SKM-1 (cell line): ENCODE results near the gene MGMT.

ENCODE experiments used
- DNase-seq: peaks from one replicate; lab custom pipeline; 2025; ENCODE audit not compliant: unreplicated experiment; lab: John Stamatoyannopoulos, UW

Gene MGMT

GRCh38 chr10:129581827-129582411 lies 114.9 kb downstream of the MGMT start:
- no peak for DNase-seq

- DNase-seq = no peak
Measured at GRCh38 chr10:129583831-129584230, 116.8 kb downstream of the MGMT start.

GRCh38 chr10:129586898-129587443 lies 119.9 kb downstream of the MGMT start:
- DNase-seq = no peak

DNA sequence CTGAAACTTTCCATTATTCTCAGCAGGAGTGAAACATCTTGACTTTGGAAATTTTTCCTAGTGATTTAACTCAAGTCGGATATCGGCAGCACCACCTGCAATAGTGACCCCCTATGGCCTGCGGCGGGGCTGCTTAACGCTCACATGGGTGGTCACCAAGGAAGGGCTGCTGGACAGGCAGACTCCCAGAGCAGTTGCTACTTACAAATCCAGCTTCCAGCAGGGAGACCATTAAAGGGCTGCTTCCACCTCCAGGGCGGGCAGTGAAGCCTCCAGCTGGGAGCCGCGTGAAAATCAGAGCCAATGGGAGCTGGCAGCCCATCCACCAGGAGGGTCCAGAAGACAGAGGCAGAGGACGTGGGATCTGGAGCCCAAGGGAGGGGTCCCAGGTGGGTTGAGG lies 122.5 kb downstream of the MGMT start:
- no peak for DNase-seq

GRCh38 chr10:129593953-129594352 lies 126.9 kb downstream of the MGMT start:
- no peak for DNase-seq

DNA sequence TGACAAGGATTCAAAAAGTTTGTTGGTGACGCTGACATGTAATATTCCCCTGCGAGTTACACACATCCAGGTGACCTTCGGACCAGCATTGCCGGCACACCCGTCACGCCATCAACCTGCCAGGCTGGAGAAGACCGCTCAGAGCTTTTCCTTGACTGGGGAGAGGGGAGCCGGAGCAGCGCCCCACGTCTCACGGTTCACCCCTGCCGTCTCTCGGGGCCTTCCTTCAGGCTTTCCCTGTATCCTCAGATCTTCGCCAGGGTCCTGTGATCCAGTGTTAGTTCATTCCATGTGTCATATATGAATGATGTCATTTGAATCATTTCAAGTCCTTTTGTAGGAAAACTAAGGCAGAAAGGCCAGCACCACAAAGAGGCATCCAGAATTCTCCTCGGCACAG lies 127.8 kb downstream of the MGMT start:
- no peak for DNase-seq

- DNase-seq = no peak
Measured at GRCh38 chr10:129598413-129598812, 131.4 kb downstream of the MGMT start.

DNA sequence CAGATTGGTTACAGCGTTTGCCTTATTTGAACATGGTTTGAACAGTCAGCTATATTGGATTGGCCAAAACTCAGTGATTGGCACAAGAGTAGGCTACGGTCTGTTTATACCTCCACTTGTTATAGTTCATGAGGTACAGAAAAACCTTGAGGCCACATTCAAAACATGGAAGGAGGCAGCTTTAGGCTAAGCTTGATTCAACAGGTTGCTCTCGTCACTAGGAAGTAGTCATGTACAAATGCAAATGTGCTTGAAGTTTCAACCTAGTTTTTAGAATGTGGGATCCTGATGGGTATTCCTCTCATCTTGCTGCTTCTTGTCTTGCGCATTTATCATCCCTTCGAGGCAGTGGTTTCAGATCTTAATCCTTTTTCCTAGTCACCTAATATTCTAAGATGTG lies 132.1 kb downstream of the MGMT start:
- DNase-seq = no peak

DNA sequence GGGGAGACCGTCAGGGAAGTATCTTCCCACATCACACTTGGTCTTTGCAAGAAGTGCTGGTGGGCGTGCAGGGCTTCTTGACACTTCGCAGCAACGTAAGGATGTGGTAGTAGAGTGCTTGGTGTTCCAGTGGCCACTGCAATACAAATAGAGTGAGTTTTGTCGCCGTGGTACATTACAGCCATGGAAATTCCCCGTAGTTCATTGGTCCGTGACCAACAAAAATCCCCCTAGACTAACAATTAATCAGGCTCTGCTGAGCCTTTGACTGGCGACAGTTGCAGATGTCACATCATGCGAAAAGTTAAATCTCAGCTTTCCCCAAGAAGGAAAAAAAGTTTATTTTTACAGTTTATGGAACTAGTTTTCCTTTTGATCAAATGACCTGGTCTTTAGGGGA lies 134.7 kb downstream of the MGMT start:
- no peak for DNase-seq

DNA sequence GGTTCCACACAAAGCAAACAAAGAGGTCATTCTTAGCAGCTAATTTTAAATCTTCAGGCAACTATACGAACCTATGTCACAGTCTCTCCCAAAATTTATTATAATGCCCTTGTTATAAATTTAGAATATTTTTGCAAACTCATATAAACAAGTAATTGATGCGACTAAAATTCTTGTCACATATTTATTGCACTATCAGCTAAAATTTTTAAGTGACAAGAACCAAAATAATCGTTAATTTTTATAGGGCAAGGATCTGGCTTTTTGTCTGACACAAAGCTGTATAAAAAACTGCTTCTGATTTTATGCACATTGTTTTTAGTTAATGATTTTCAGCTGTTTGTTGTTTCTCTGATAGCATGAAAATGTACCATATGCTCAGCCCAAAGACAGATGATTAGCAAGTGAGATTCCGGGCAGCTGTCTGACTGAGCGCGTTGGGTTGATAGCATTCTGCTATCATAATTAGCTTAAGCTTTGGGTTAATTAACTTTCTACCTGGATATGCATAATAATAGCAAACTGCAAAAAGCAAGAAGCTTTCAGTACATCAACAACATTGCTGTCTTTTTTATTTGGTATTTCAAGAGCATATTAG lies 136.0 kb downstream of the MGMT start:
- DNase-seq = no peak

- no peak for DNase-seq
Measured at GRCh38 chr10:129604333-129605032, 137.4 kb downstream of the MGMT start.

GRCh38 chr10:129605266-129605985 lies 138.4 kb downstream of the MGMT start:
- no peak for DNase-seq

DNA sequence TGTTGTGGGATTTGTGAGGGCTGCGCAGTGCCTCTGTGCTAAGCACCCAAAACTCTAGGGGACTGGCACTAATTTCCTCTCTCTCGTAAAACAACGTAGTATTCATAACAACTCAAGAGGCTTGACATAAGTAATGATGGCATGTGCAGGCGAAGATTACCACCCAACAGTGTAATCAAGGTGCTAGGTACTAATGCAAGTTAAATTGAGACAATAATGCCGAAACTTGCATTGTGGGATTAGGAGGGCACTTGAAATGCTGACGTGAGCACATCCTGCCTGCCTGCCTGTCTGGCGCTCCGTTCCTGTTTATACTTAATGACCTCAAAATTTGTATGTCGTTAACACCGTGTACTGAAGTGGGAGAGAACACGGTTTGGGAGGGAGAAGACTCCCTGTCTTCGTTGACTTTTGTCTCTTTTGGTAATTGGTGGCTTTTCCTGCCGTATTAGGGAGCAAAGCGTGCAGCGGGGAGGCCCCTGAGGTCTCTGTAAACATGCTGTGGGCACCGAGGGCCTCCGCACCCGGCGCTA lies 139.0 kb downstream of the MGMT start:
- no peak for DNase-seq

- DNase-seq = no peak
Measured at GRCh38 chr10:129607607-129608109, 140.6 kb downstream of the MGMT start.

- no peak for DNase-seq
Measured at GRCh38 chr10:129608653-129609052, 141.6 kb downstream of the MGMT start.

- no peak for DNase-seq
Measured at GRCh38 chr10:129609551-129609950, 142.5 kb downstream of the MGMT start.

DNA sequence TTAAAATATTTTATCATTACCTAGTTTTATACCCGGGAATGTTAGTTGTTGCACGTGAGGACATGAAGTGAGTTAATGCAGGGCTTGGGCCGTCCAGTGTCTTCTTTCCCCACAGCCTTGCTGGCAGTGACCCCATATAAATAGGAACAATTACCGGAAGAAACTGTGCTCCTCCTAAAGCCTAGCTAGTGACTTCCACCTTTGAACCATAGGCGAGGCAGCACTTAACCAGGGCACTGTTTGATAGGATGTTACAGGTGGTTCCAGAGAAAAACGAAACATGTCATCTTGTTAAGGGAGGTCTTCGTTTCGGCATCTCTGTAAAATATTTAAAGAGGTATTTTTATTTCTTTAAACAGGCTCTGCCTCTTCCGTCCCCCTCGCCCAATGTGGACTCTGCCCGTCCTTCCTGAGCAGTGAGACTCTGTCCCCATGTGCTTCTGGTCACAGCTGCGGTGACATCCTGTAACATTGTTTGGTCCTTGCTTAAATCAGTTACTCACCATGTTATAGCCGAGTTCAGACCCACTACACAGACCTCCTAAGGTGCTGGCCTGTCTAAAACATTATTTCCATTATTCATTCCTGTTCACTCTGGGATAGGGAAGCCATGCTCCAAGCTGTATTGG lies 145.6 kb downstream of the MGMT start:
- DNase-seq = no peak

- no peak for DNase-seq
Measured at GRCh38 chr10:129613377-129613980, 146.4 kb downstream of the MGMT start.

DNA sequence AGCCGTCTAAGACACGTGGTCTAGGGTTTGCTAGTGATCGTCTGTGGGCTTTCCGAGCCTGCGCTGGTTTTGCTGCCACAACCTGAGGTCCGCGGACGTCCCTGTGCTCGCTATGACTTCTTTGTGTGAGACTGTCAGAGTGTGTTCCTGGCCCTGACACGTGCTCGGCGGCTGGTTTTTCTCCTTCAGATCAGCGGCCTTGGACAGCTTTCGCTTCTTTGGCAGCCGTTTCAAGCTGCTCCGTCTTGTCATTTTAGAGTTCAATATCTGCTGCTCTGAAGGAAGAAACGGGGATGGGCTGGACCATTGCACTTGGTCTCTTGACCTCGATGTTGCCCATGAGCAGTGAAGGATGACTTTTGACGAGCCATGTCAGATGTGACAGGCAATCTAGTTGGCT lies 147.3 kb downstream of the MGMT start:
- no peak for DNase-seq

- DNase-seq = no peak
Measured at GRCh38 chr10:129615381-129615780, 148.3 kb downstream of the MGMT start.
